GM18502 (cell line): Measurements from ENCODE around the gene IGSF8.

Source experiments
- ATAC-seq: cut with Tn5 transposase; IDR thresholded peaks from one replicate; pipeline ENCODE4 v1.9.1; 2021; ENCODE audit warnings: mild to moderate bottlenecking; ENCODE audit not compliant: unreplicated experiment, poor library complexity

Gene IGSF8

DNA sequence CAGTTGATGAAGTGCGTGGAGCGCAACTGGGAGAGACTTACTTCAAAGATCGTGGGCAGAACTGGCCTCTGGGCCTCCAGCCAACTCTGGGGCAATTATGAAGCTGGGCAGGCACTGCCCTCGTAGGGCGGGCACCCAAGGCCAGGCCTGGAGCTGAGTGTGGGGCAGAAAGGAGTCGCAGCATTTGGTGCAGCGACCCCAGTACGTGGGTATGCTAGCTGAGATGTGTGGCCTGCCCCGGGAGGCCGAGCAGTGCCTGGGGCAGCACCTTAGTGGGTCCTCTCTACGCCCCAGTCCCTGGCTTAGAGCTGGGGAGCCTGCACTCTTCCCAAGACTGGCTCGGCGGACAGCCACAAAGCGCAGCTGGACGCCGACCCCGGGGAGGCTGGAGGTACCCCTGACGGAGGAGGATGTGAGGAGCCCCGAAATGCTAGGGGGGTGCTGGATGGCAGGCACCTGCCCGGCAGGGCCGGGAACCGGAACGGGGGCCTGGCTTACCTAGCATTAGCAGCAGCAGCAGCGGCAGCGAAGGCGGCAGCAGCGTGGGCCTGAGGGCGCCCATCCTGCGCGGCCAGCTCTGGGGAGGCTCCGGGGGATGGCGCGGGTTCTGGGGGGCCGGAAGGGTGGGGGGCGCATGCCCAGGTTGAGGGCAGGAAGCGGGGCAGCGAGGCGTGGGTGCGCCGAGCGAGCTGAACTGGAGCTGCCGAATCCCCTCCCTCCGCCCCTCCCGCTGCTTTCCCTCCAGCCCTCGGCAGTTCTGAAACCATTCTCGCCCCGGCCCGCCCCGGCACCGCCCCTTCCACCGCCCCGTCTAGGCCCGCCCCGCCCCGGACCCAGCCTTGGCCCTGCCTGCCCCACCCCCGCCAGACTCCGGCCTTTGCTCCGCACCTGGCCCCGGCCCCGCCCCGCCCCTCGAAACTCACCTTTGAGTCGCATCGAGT, at the start of gene IGSF8:
Gene IGSF8 (minus strand): TSS at position 709 of the 941 bp plus-strand sequence. CDS start 147 bp downstream, at position 562.
- peak; percentile 49 for ATAC-seq

- no peak for ATAC-seq
Measured at GRCh38 chr1:160148121-160148520, 49.7 kb upstream of the IGSF8 start.

GRCh38 chr1:160146107-160146506, 47.7 kb upstream of the IGSF8 start:
- no peak for ATAC-seq

GRCh38 chr1:160144921-160145320, 46.5 kb upstream of the IGSF8 start:
- no peak for ATAC-seq

DNA sequence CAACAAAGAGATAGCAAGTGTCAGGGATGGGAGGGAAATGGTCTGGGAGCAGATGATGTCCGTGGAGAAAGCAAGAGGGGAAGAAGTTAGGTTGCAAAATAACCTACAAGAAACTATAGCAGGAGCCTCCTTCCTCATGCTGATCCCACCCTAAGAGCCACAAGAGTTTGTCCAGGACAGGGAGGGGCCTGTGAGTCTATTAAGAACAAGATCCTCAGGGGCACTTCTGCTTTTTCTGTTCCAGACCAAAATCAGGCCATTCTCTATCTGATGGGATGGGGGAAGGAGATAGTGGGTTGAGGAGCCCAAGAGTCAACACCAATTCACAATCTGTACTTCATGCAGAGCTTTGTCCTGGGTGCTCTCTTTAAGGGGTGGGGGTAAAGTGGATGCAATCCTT, 45.3 kb upstream of the IGSF8 start:
- no peak for ATAC-seq

DNA sequence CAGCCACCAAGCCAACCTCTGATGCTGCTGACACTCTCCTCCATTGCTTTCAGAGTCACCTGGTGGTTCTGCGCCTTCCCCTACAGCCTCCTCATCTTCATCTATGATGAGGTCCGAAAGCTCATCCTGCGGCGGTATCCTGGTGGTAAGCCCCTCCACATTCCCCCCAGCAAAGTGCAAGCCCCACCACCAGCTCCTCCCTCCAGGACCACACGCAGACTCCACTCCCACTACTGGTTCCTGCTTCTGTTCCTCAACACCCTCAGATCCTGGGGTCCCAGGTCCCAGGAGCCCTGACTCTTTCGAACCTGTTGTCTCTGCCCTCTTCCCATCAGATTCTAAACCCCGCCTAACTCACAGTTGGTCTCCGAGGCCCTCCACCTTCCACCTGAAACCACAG, 41.4 kb upstream of the IGSF8 start:
- ATAC-seq, result no peak

DNA sequence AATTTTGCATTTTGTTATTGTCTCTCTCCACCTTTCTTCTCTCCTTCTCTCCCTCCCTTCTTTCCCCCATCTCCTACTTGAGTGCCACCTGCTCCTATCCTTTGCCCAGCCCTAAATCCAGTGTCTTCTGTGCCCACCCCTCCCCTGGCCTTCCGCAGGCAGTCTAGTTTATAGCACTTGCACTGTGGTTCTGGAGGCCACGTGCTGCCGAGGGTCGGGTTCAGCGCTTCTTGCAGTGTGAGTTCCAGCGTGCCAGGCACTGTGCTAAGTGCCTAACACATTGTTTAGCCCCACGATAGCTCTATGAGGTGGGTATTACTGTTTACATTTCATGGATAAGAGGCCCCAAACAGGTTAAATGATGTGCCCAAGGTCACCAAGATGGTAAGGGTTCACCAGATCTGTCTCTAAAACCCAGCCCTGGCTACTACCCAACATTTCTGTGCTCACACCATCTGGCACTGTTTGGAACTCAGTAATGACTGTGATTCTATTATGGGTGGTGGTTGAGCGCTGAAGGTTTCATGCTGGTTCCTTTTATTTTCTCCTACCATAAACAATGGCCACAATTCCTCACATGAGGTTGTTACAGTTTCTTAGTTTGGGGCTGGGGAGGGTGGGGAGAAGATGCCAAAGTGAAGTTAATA, 38.9 kb upstream of the IGSF8 start:
- ATAC-seq, result no peak

GRCh38 chr1:160136926-160137200, 38.4 kb upstream of the IGSF8 start:
- ATAC-seq, result no peak

GRCh38 chr1:160136121-160136925, 37.9 kb upstream of the IGSF8 start:
- ATAC-seq, result no peak

DNA sequence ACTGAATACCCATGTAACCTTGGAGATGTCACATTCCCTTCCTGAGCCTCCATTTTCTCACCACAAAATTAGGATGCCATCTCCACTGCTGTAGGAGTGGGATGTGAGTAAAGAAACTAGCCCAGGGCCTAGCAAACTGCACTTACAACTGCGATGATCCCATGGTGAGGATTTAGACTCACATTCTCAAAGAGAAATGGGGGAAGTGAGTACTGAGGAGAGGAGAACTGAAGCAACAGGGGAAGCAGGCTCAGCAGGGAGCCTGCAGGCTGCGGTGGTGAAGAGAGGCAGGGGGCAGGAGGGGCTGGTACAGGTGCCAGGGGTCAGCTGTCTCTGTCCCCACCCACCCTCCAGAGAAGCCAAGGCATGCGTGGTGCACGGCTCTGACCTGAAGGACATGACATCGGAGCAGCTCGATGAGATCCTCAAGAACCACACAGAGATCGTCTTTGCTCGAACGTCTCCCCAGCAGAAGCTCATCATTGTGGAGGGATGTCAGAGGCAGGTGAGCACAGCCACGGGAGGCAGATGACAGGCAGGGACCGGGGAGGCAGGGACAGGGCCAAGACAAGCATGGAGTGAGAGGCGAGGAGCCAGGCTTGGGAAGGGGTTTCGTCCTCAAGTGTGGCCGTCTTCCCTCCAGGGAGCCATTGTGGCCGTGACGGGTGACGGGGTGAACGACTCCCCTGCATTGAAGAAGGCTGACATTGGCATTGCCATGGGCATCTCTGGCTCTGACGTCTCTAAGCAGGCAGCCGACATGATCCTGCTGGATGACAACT, 36.6 kb upstream of the IGSF8 start:
- no peak for ATAC-seq

GRCh38 chr1:160133990-160134770, 35.8 kb upstream of the IGSF8 start:
- no peak for ATAC-seq

DNA sequence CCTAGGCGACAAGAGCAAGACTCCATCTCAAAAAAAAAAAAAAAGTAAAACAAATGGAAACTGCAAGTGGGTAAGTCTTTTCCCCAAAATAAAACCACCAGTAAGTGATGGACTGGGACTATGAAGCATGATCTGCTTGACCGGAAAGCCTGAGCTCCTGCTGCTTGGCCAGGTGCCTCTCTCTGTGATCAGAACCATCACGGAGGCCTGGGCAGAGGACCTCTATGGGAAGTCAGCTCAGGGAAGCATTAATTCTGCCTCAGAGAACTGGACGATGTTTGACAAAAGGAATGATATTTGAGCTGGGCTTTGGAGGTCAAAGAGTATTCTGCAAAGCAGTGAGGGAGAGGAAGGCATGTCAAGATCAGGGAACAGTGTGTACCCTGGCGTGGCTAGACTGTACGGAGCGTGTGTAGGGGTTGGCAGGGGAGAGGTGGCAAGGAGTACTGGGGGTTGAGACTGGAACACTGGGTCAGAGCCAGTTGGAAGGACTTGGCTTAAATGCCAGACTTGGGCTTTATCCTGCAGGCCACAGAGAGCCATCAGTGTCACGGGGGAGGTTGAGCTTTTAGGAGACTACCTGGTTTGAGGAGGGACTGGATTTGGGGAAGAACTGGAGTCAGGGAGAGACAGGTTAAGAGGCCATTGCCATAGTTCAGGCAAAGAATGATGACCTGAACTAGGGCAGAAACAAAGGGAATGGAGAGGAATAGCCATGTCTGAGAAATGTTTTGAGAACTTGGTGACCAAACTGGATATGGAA, 33.6 kb upstream of the IGSF8 start:
- no peak for ATAC-seq

GRCh38 chr1:160130939-160131338, 32.5 kb upstream of the IGSF8 start:
- ATAC-seq, result no peak

GRCh38 chr1:160130486-160130885, 32.1 kb upstream of the IGSF8 start:
- no peak for ATAC-seq

DNA sequence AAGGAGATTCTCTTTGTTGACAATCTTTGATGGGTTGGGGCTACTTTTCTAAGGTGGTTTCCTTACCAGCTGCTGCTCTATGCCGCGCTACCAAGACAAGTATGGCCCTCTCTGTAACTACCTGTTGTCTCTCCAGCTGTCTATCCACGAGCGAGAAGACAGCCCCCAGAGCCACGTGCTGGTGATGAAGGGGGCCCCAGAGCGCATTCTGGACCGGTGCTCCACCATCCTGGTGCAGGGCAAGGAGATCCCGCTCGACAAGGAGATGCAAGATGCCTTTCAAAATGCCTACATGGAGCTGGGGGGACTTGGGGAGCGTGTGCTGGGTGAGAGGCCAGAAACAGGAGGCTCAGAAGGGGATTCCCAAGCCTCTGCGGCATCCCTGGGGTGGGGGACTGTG, 31.5 kb upstream of the IGSF8 start:
- ATAC-seq, result no peak

DNA sequence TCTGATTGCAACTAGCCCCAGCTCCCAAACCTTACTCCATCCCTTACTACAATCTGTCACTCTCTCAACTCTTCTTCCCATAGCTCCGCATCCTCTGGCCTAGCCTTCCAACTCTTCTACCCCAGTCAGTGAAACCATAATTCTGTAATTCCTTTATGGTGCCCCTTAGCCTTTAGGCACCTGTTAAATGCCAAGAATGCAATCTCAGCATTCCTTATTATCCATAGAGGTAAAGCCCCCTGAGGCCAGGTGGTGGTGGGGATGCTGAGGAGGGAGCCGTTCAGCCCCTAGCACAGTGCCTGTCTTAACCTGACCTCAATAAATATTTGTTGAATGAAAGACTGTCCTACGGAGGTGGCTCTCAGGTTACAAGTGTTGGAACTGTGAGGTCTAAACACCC, 31.1 kb upstream of the IGSF8 start:
- ATAC-seq, result no peak

GRCh38 chr1:160129046-160129445, 30.6 kb upstream of the IGSF8 start:
- no peak for ATAC-seq

- no peak for ATAC-seq
Measured at GRCh38 chr1:160128636-160129035, 30.2 kb upstream of the IGSF8 start.
